Measurements from ENCODE around the gene PKIB. TPM values are rescaled to one million over a fixed set of nuclear protein-coding genes. Genes with fewer than 3 reads are reported as not detected.

PKIB gene
- total RNA-seq, 1 donor from 2014 or later = 48.5 TPM

DNA sequence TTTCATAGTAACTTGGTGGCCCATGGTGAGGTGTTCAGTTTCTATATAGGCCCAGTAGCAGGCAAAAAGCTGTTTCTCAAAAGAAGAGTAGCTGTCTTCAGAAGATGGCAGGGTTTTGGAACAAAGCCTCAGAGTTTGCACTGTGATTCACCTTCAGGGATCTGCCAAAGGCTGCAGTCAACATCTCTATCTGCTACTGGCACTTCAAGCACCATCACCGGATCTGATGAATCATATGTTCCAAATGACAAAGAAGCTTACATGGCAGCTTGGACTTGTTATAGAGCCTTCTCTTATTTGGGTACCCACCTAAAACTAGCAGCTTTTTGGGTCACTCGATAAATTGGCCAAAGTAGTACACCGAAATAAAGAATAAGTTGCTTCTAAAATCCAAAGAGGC lies 39.5 kb downstream of the PKIB start:
- TF ChIP-seq CTCF (conservative IDR thresholded peaks at IDR 0.05; ENCODE audit: low read depth, low read length) = no peak
- H3K4me3 ChIP-seq (ENCODE audit: low read depth, low read length) = no peak overlapping the region
- no peak for DNase-seq (ENCODE audit: low read depth)

DNA sequence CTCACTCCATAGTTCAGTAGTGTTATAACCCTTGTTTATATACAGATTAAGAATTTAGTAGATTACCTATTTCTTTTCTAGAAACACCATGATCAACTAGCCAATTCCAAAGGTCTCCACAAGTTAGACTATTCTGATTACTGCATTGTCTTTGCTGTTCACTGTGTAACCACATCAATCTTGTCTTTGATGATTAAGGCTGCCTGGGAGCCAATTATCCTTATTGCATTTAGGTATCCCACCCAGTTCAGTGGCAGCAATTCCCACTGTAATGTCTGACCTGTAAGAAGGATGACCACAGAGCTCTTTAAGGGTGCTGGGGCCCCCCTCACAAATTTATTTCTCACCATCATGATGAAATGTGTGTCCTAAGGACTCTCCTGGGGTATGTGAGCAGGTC lies 40.2 kb downstream of the PKIB start:
- DNase-seq (ENCODE audit: low read depth) = no peak
- H3K4me3 ChIP-seq (ENCODE audit: low read depth, low read length) = no peak overlapping the region
- TF ChIP-seq CTCF (conservative IDR thresholded peaks at IDR 0.05; ENCODE audit: low read depth, low read length) = no peak

DNA sequence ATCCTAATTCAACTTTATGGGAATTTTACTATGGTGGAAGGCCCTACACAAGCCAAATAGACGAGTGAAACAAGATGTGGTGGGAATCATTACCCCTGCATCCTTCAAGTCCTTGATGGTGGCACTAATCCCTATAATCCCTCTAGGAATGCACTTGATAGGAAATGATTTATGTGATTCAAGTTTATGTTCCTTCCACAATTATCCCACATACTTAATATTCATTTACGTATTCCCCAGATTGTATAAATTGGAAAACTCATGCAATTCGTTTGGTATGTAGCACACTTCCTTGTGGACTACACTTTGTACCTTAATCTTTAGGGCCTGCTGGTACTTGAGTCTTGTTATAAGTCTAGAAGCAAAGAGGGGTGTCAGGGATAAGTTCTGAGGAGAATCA lies 40.8 kb downstream of the PKIB start:
- no peak overlapping the region for H3K4me3 ChIP-seq (ENCODE audit: low read depth, low read length)
- no peak for DNase-seq (ENCODE audit: low read depth)
- no peak for TF ChIP-seq CTCF (conservative IDR thresholded peaks at IDR 0.05; ENCODE audit: low read depth, low read length)

- TF ChIP-seq CTCF (conservative IDR thresholded peaks at IDR 0.05; ENCODE audit: low read depth, low read length) = no peak
- H3K4me3 ChIP-seq (ENCODE audit: low read depth, low read length) = no peak overlapping the region
- no peak for DNase-seq (ENCODE audit: low read depth)
These were observed 41.4 kb downstream of the PKIB start for GRCh38 chr6:122651604-122652003.

- DNase-seq (ENCODE audit: low read depth) = peak; percentile 72
- TF ChIP-seq CTCF (conservative IDR thresholded peaks at IDR 0.05; ENCODE audit: low read depth, low read length) = no peak
- H3K4me3 ChIP-seq (ENCODE audit: low read depth, low read length) = no peak overlapping the region
These were observed 42.2 kb downstream of the PKIB start for GRCh38 chr6:122652431-122652830.

DNA sequence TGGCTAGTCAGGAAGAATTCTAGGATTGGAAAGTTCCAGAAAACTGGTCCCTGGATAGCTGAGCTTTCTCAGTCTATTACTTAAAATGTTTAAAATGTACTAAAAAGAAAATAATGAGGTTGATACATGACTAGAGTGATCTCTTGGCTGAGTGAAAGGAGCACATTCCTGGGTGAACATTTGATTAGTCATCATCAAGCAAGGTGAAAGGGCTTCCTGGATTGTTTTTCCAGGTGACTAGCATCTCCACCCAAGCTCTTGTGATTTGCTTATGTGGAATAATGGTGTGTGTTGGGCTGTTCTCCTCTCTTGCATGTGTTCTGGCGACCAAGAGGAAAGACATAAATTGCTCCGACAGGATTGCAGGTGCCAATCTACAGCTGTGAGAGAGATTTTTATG lies 42.9 kb downstream of the PKIB start:
- H3K4me3 ChIP-seq (ENCODE audit: low read depth, low read length) = no peak overlapping the region
- peak; percentile 90 for DNase-seq (ENCODE audit: low read depth)
- TF ChIP-seq CTCF (conservative IDR thresholded peaks at IDR 0.05; ENCODE audit: low read depth, low read length) = no peak

- TF ChIP-seq CTCF (conservative IDR thresholded peaks at IDR 0.05; ENCODE audit: low read depth, low read length) = no peak
These were observed 43.8 kb downstream of the PKIB start for GRCh38 chr6:122654012-122654411.

More at GRCh38 chr6:122654012-122654411, 43.8 kb downstream of the PKIB start:
- H3K4me3 ChIP-seq (ENCODE audit: low read depth, low read length) = no peak overlapping the region
- no peak for DNase-seq (ENCODE audit: low read depth)
